Stimulated activated CD4-positive, alpha-beta T cell treated with anti-CD3 and anti-CD28 coated beads, TNF-alpha, amount 100 ng/mL, for 1 hour (primary cell): ENCODE measurements around the gene AVL9.
"Not testable (repeated sequence)": the region's sequence is repeated elsewhere in the genome, so short reads cannot be mapped to it uniquely, and the experiment has no call there.

Experiments used
- DNase-seq, 3 donors: peaks; one replicate each; pipeline ENCODE4 v3.0.0-alpha.2; 2020; ENCODE audit warnings: low read depth in 3 of 3, low spot score in 1 of 3

AVL9 gene

DNA sequence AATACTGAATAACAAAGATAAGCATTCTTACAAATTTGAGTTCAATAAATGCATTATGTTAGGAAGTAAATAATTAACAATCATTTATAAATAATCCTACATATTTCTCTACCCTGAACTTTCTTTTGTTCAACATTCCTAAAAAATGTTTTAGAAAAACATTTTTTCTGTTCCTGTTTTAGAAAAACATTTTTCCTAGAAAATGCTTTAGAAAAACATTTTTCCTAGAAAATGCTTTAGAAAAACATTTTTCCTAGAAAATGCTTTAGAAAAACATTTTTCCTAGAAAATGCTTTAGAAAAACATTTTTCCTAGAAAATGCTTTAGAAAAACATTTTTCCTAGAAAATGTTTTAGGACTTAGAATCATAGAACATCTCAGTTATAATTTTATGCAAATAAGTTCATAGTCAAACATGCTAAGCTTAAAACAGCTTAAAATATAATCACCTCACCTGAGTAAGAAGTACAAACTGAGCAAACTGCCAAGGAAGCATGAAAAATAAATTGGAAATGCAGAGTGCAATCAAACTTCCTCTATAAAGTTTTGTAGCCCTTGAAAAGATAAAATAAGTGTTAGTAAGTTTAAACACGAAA lies 139.6 kb downstream of the AVL9 start:
- not testable (repeated sequence) for DNase-seq

- DNase-seq: not testable (repeated sequence)
Observed at GRCh38 chr7:32636725-32637462, 141.6 kb downstream of the AVL9 start.

- DNase-seq: not testable (repeated sequence)
Observed at GRCh38 chr7:32637611-32638010, 142.3 kb downstream of the AVL9 start.
